ENCODE results near the gene RFLNA.

DNA sequence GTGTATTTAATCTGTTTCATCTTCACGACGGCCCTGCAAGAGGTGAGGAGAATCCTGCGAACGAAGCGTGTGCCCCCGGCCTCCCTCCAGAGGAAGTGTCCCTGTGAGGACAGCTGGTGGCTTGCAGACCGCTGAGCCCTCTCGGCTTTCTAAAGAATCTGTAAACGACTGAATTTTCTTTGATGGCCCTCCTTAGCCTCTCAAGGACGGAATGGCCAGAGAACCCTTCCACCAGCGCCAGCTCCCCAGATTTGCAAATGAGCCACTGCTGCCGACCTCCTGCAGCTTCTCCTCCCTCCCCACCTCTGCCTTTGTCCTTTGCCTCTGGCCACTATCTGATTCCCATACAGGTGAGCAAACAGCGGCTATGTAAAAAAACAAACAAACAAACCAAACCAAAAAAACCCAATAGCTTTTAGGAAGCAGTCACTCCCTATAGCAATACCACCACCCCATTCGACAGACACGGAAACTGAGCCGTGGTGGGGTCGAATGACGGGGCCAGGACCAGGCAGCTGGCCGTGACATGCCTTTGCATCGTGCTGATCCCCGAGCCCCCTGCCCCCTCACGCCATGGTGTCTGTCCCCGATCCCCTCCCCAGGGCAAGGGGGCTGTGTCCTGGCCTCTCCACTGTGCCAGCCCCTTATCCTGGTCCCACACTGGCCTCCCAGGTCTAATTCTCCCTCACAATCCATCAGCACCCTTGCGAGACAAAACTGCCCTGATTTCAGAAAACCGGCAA, 23.6 kb downstream of the RFLNA start:
- no peak for TF ChIP-seq EZH2 (IDR thresholded peaks at IDR 0.05; ENCODE audit: low read length)
- TF ChIP-seq, protein P1, sequence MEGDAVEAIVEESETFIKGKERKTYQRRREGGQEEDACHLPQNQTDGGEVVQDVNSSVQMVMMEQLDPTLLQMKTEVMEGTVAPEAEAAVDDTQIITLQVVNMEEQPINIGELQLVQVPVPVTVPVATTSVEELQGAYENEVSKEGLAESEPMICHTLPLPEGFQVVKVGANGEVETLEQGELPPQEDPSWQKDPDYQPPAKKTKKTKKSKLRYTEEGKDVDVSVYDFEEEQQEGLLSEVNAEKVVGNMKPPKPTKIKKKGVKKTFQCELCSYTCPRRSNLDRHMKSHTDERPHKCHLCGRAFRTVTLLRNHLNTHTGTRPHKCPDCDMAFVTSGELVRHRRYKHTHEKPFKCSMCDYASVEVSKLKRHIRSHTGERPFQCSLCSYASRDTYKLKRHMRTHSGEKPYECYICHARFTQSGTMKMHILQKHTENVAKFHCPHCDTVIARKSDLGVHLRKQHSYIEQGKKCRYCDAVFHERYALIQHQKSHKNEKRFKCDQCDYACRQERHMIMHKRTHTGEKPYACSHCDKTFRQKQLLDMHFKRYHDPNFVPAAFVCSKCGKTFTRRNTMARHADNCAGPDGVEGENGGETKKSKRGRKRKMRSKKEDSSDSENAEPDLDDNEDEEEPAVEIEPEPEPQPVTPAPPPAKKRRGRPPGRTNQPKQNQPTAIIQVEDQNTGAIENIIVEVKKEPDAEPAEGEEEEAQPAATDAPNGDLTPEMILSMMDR (optimal IDR thresholded peaks at IDR 0.05 in 1 of 3, IDR thresholded peaks at IDR 0.05 in 1 of 3, conservative IDR thresholded peaks at IDR 0.05 in 1 of 3; ENCODE audit: extremely low read depth in 1 of 3, insufficient read depth in 2 of 3, low read length in 3 of 3) = no peak
